H4 (cell line): ENCODE results near the gene SMS. TPM values are rescaled to one million over a fixed set of nuclear protein-coding genes. Genes with fewer than 3 reads are reported as not detected.

ENCODE experiments used
- DNase-seq: peaks from one replicate; pipeline ENCODE4 v3.0.0-alpha.2; 2015; ENCODE audit warnings: low spot score
- total RNA-seq: library from RNA; depleted of rRNA; stranded (reverse); fragments of >200 nt; shearing (Covaris generic); gene quantifications from 2 replicates; pipeline ENCODE4 v1.2.3, GENCODE V29; 2014; rRNA removed

The SMS gene
- total RNA-seq = 188 and 213 TPM in 2 replicates

DNA sequence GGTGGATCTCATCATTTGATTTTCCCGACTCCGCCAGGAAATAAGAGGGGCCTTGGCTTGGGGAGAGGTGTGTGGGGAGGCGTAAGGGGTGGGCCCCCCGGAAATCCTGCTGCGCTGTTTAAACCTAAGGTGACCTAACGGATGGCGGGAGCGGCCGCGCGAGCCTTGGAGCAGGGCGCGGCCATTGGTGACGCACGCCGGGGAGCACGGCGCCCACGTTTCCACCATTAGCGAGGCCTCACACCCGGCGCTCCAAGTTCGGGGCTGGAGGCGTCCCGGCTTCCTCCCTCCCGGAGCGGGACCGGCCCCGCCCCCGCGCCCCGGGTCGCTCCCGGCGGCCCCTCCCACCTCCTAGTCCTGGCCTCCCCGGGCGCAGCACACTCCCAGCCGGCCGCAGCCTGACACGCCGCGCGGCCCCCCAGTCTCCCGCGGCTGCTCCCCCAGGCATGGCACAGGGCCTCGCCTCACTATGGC, at the start of gene SMS:
SMS (plus strand) TSS at position 354 of the 474 bp plus-strand sequence; CDS start at position 470, 116 bp downstream.
- peak; percentile 57 for DNase-seq

DNA sequence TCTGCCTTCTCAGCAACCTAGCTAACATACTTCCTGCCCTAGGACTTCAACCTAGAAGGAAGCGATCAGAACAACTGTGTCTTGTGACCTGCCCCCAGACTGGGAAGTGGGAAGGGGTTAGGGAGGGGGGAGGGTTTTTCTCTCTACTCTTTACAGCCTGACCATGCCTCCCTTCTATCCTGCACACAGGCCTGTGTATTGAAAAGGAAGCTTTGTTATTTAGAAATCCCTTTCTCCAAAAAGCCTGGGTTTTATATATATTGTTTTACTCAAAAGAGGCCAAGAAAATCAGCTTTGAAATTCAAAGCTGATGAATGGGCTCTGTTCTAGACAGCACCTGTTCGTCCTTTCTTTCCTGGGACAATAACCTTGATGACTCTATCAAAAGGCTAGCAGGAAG, 35.2 kb upstream of the SMS start:
- DNase-seq = no peak

DNA sequence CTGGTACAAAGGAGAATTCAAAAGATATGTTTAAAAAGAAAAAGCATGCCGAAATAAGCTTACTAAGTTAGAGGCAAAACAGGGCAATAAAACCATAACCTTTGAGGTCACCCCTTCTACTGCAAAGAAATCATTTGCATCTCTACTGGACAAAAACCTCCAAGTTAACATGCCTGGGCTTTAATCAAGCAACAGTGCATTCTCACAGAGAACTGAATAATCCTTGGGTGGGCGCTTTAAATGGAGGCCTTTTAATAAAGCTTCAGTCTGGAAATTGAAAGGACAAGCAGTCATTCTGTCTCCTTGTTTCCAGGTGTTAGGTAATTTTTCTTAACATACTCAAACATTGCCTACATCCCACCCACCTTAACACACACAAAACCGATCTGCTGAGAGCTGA, 34.6 kb upstream of the SMS start:
- DNase-seq = no peak

DNA sequence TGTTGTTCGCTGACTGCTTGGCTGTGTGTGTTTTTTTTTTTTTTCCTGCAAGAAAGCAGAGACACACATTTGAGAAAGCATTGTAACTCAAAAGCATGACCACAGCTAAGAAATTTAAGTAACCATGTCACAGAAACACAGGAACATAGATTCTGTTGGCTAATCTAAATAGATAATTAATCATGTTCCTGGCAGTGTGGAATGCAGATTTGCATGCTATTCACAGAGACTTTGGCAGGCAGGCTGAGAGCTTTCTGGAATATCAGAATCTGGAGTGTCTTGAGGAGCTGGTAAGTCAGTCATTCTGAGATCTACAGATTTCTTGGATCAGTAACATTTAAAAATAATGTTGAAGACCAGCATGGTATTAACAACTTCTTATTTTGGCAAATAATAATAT, 33.2 kb upstream of the SMS start:
- no peak for DNase-seq

DNA sequence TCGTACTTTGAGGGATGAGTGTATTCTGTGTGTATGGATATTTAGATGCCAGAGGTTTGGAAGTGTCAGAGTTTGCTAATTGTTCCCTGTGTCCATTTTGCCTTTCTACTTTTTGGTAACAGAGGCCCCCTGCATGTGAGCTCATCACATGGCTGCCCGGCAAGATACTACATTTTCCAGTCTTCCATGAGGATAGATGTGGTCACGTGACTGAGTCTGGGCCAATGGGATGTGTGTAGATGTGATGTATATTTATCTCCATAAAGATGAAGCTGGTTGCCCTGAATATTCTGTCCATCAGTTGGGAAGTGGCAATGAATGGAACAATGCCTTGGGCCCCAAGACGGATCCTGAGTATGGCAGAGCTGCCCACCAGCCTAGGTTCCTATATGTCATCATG, 29.0 kb upstream of the SMS start:
- no peak for DNase-seq

DNA sequence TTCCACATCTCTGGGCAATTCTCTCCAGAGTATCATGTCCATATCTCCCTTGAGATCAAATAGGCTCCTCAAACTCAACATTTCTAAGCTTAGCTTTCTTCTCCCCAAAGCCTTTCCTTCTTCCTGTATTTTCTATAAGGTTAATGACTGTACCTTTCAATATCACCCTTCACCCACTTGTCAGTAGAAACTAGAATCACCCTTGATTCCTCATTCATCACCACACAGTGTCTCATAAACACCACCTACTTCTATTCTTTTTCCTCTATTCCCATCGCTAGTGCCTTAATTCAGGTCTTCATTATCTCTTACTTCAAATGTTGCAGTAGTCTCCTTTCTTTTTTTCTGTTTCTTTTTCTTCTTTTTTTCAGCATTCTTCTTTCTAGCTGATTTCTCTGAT, 28.3 kb upstream of the SMS start:
- DNase-seq = no peak

DNA sequence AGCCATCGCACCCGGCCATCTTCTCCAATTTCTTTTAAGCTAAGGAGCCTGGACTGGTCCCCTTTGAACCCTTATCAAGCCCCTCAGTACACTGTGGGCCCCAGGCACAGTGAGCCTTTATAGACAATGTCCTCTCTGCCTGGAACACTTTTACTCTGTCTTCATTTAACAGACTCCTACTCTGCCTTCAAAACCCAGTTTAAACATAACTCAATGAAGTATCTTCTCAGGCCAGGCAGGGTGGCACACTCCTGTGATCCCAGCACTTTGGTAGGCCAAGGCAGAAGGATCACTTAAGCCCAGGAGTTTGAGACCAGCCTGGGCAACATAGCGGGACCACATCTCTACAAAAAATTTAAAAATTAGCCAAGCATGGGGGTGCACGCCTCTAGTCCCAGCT, 27.5 kb upstream of the SMS start:
- DNase-seq = no peak

DNA sequence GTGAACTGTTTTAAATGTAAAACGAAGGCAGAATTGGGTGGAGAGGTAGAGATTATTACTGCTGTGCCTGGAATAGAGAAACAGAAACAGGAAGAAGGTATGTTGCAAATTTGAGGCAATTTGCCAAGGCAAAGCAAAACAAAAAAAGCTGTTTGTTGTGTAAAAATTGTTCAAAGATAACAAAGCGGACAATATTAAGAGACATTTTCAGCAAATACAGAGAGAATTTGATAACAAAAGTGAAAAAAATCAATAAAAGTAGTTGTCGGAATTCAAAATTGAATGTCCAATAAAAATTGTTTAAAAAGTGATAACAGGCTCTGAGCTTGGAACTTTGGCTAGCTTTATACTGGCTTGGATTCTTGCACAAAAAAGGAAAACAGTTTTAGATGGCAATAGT, 14.4 kb upstream of the SMS start:
- no peak for DNase-seq

DNA sequence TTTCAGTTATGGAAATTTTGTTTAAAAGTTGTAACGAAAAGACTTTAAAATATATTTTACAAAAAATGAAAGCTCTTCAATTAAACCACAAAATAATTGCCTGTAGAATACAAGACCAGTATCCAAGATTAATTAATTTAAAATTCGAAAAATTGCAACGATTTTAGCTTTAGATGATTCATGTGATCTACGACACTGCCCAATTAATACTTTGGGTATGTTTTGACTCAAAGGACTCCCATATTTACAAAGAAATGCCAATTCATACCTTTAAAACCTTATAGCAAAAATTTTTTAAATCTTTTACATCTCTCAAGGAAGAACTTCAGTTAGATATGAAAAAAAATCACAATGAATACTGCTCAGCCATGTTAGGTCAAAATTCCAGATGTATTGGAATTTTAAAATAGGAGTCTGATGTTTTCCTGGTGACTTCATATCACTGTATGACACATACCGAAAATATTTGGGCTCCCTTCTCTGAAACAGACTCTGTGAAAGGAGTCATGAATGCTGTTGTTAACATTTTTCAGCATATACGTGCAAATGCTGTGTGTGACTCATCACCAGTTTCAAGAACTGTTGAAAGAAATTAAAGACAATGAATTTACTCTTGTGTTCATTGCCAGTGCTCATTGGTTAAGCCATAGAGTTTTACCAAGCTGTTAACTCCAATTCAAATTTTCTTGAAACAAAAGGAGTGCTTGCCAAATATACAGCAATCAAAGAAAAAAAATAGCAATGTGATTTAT, 13.8 kb upstream of the SMS start:
- peak; percentile 94 for DNase-seq

DNA sequence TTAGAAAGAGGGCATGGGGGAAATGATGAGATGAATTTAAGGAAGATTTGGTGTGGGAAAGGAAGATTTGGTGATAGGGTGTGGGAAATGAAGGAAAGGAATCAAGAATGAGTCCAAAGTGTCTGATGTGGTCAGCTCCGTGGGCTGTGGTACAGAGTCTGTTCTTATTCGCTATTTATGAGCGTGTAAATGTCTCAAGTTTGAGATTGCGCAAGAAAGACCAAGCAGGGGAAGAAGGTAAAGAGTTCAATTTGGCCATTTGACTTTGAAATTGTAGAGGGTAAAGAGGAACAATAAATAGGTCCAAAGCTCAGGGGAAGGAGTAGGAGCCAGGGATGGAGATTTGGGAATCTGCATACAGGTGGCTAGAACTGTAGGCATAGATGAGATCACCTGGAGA, 11.3 kb upstream of the SMS start:
- DNase-seq = no peak

DNA sequence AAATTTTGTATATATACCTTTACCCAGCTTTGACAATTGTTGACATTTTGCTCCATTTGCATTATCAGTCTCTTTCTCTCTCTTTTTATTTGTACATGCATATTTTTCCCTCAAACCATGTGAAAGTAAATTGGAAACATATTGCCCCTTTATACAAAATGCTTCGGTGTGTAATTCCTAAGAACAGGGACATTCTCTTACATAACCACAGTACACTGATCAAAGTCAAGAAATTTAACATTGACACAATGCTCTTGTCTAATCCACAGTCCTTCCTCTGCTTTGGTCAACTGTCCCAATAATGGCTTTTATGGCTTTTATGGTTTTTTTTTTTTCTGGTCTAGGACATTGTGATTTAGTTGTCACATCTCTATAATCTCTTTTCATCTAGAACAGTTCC, 9.5 kb upstream of the SMS start:
- no peak for DNase-seq

DNA sequence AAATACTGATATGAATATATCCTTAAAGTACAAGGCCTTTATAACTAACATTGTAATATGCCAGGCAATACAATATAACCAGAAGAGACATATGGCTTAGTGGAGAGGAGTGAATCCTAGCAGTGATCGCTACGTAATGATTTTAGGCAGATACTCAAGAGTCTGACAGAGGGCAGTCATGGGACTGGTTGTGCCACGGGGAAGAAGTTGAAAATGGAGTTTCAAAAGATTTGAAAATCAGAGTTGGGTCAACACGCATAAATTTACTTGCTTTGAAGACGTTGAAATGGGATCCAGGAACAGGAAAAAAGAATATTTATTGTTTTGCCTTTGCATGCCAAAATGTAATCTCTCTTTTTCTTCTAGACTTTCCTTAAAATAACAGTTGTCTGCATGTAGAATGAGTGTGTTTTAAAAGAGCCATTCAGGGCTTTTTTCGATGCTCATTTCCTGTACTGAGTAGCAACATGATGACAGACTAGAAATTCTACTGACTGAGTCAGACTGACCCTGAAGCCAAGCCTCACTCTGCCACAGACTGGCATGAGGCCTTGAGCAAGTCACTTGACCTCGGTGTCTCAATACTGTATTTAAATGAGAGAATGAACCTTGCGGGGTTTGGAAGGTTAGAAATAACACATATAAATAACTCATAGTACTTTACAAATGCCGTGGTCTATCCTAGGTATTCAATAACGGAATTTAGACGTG, 8.1 kb upstream of the SMS start:
- peak; percentile 67 for DNase-seq

DNA sequence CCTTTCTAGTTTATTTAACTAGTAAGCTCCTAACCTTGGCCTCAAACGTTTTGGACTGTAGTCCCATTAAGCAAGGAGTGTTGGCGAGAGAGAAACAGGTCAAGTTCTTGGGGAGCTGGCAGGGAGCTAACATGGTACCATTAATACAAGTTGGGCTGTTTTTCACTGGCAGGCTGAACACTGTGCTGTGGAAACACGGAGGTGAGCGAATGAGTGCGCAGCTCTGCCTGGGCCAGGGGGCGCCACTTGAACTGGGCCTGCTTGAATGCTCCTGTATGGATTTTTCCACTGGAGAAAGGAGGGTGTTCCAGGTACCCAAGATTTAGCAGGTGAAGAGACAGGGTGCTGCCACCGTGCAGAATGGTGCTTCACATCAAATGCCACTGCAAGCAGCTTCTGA, 7.4 kb upstream of the SMS start:
- no peak for DNase-seq

DNA sequence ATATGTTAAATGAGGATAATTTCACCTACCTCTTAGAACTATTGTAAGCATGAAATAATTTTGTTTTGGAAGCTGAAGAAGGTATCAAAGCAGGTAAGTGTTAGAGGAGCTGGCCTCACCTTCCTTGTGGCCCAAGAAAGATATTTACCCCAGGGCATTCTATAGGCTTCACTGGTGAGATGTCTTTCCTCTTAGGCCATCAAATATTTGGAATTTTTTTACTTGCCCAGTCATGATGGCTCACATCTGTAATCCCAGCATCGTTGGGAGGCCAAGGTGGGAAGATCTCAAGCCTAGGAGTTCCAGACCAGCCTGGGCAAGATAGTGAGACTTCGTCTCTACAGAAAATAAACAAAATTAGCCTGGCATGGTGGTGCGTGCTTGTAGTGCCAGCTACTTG, 6.1 kb upstream of the SMS start:
- DNase-seq = no peak

DNA sequence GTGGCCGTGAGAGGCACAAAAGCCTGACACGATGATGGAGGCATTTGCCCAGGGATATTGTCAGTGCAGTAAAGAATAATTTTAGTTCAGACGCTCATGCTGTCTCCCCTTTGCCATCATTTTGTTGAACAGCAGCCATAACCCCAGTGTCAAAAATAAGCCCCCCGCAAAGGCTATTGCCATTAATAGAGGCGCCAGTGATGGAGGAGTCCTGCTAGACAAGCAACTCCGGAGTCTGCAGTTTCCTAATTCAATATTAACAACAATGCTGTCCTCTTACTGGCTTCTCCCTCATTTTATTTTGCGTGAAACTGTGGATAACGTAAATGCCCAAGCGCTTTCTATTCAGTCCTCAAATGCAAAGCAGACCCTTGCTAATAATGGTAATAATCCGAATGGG, 603 bp upstream of the SMS start:
- DNase-seq = no peak

DNA sequence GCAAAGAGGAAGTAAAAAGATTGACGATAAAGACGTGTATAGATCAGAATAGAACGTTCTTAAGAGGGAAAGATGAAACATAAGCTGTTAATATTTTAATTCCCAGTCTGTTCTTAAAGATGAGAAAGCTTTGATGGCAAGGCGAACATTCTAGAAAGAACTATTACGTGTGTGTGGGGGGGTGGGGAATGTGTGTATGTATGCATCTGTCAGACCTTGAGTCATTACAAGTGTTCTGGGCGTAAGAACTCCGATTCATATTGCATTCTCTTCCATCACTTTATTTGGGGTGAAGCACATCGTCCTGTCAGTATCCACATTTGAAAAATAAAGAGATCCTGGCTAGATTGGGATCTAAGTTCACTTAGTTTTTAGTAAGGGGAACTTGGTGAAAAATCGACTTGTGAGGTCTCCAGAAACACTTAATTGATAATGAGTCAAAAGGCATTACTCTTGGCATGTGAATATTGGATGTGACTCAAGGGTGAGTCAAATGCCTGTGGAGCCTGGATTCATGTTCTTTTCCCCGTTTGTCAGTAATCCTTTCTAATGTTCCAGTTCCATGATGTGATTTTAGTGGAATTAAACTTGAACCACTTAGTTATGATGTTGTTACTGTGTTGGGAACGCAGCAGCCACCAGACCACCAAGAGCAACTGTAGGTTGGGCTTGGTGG, 3.1 kb downstream of the SMS start:
- peak; percentile 58 for DNase-seq

DNA sequence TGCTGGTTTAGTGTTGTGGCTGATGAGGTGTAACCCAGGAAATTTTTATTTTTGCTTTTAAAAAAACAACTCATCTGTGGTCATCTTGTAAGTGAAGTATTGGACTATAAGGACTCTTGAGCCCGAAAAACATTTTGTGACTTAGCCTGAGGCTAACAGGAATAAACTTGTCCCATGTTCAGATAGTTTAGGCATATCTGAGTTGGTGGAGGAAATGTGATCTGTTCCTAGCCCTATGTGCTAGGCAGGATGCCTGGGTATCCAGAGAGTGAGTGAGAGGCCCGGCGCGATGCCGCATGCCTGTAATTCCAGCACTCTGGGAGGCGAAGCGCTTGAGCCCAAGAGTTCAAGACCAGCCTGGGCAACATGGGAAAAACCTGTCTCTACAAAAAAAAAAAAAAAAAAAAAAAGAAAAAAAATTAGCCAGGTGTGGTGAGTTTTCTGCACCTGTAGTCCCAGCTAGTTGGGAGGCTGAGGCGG, 3.7 kb downstream of the SMS start:
- no peak for DNase-seq

DNA sequence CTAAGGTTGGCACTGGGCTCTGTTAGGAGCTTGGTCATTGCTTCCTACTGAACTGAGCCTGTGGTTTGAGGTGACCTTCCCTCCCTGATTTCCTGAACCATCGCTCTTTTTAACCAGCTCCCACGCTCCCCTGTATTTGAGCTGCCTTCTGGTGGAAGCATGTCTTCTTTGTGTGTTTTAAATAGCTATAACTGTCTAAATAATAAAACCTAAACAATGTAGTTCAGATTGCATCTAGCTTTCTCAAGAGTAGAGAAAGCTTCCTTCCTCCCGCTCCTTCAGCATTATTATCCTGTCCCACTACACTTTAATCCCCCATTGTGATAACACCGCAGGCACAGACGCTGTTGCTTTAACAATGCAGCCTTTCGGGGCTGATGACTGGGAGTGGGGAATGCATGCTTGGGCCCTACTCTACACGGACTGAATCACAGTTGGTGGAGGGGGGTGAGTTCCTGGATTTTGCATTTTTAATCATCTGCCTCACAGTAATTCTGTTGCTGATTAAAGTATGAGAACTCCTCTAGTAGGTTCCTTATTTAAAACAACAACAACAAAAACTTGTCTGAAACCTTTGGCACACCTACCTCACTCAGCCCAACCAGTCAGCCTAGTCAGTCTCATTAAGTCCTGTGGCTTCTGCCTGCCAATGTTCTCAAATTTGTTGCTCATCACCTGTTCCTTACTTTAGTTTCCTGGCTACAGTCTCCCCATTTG, 6.6 kb downstream of the SMS start:
- no peak for DNase-seq

DNA sequence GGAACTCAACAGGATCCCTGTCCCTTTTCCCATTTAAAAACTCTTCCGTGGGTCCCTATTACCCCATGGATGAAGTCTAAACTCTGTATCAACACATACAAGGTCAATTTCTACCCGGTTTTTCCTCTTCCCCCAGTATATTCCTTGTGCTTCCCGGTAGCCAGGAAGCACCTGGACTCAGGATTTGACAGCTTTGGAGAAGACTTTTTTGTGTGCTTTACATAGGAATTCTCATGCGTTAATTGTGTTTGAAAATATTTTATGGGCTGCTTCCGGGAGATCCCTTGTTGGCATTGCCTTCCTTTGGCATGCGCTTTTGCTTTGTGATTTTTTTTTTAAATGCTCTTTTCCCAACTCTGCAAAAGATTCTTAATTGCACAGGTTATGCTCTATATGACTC, 7.2 kb downstream of the SMS start:
- no peak for DNase-seq

DNA sequence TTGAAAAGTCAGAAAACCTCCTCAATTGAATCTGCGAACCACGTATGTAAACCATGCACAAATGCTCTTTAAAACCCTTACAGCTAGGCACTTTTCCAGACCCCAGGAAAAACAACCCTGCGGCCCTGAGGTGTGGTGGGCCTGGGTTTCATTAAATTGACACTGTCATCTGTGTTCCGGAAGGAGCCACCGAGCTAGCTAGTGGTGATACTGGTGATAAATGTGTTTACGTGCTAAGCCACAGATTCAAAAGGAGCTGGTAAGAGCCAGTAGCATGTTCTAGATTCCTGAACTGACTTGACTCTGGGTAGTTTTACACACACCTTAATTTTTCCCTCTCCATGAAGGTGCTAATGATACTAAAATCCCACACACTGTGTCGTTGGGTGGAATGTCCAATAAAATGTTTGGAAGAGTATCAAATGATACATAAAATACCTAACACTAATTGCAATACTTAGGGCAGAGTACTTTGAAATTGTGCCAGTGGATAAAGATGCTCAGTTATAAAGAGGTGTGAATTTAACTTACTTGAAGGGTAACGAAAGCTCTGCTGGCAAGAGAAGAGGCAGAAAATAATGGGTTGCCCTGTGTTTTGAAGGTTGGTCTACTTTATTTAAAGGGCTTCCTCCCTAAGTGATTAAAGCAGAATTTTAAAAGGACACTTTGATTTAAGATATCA, 8.5 kb downstream of the SMS start:
- no peak for DNase-seq

DNA sequence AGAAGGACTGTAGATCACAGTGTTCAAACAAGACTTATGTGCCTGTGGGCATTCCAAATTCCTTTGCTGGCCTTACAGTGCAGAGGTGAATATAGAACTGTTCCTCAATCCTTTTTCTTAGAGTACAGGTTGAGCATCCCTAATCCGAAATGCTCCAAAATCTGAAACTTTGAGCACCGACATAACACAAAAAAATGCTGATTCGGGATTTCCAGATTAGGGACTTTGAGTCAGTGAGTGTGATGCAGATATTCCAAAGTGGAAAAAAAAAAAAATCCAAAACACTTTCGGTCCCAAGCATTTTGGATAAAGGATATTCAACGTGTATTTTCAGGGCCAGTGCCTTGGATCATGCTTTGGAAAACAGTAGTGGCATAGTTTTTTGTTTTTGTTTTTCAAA, 9.2 kb downstream of the SMS start:
- DNase-seq = no peak
